Mucosa of descending colon (tissue), 3 donors: ENCODE results near the gene HMCN2. TPM values are rescaled to one million over a fixed set of nuclear protein-coding genes. Genes with fewer than 3 reads are reported as not detected.

Experiments used
- ATAC-seq: fragments of 200-7000 bp; cut with Tn5 transposase; one replicate; pipeline ENCODE4 v1.9.1; 2020; ENCODE audit warnings: mild to moderate bottlenecking, moderate library complexity
- DNase-seq, 3 donors: peaks; one replicate each; pipeline ENCODE4 v3.0.0-alpha.2; 2020
- H3K36me3 ChIP-seq: fragments of 200-600 bp; one replicate; pipeline ENCODE4 v1.8.0; 2021; ENCODE audit warnings: low read depth, mild to moderate bottlenecking
- H3K4me1 ChIP-seq: fragments of 200-600 bp; one replicate; pipeline ENCODE4 v1.8.0; 2021; ENCODE audit warnings: low read depth, mild to moderate bottlenecking
- H3K4me3 ChIP-seq: fragments of 200-600 bp; one replicate; pipeline ENCODE4 v1.8.0; 2021; ENCODE audit warnings: mild to moderate bottlenecking
- H3K9me3 ChIP-seq: fragments of 200-600 bp; one replicate; pipeline ENCODE4 v1.8.0; 2021; ENCODE audit warnings: mild to moderate bottlenecking
- CTCF ChIP-seq: fragments of 200-600 bp; IDR thresholded peaks from one replicate; pipeline ENCODE4 v1.8.0; 2022; ENCODE audit warnings: antibody characterized with exemption, mild to moderate bottlenecking
- intact Hi-C, 2 donors: fragments of 100-400 bp; cut with DNase I in 1 of 2; cut with micrococcal nuclease in 1 of 2; formaldehyde crosslinking; loops; one replicate each; pipeline versions ENCODE4 v1.11.0 to v1.11.1; 2022; cut with DNase I, micrococcal nuclease
- total RNA-seq, 3 donors: library from RNA; stranded (reverse); fragmentation: NEBNext Ultra II Directional in 2 of 3; extraction: Animal tissue kit (Norgen Biotek cat#: 25700) in 2 of 3; gene quantifications; one replicate each; pipeline versions ENCODE4 v1.2.1 to v1.2.4, GENCODE V29; 2021 to 2023
- donor health status: DM: no; HTN: no; CAD: no; lungs with moderate emphysema.
- donor health status: DM: no; HTN: no; CAD: no.
- donor health status: DM: no; HTN: yes; CAD: no.

The HMCN2 gene
- total RNA-seq, 3 donors from 2014 or later, result 28.1 to 40.5 (median 33.2) TPM

- Histone ChIP-seq H3K36me3 (no peaks in the 10 kb centered on the region), H3K4me3 (no peak overlapping the region), H3K4me1 (peaks cover 14% of the 10 kb centered on the region), H3K9me3 (no peaks in the 10 kb centered on the region)
- DNase-seq (no peak), ATAC-seq (no peak)
- TF ChIP-seq CTCF, result no peak
- intact Hi-C loops, result no loop called here
These were observed 157.7 kb downstream of the HMCN2 start for GRCh38 chr9:130423272-130423671.

GRCh38 chr9:130424595-130425454 is 159.3 kb downstream of the HMCN2 start:
- intact Hi-C loops, result no loop called here
- H3K9me3 ChIP-seq, result no peaks in the 10 kb centered on the region
- no peak for TF ChIP-seq CTCF
- H3K4me1 ChIP-seq, result peaks cover 14% of the 10 kb centered on the region
- no peak overlapping the region for H3K4me3 ChIP-seq
- H3K36me3 ChIP-seq, result no peaks in the 10 kb centered on the region
- ATAC-seq (no peak), DNase-seq (peak in 1 of 3 donors; percentile 48)

- Histone ChIP-seq H3K4me1 (peaks cover 14% of the 10 kb centered on the region), H3K4me3 (no peak overlapping the region), H3K9me3 (peaks cover 7% of the 10 kb centered on the region), H3K36me3 (no peaks in the 10 kb centered on the region)
- ATAC-seq, result peak; percentile 67
- DNase-seq, result peak; percentile 45 to 68 (median 59)
- TF ChIP-seq CTCF, result no peak
- intact Hi-C loops, result no loop called here
These were observed 160.3 kb downstream of the HMCN2 start for GRCh38 chr9:130425741-130426466.

GRCh38 chr9:130426467-130426773 is 160.9 kb downstream of the HMCN2 start:
- Histone ChIP-seq H3K36me3 (no peaks in the 10 kb centered on the region), H3K4me3 (no peak overlapping the region), H3K9me3 (peaks cover 7% of the 10 kb centered on the region), H3K4me1 (peaks cover 14% of the 10 kb centered on the region)
- ATAC-seq (peak; percentile 28), DNase-seq (peak in 1 of 3 donors; percentile 47)
- TF ChIP-seq CTCF, result no peak
- intact Hi-C loops, result no loop called here

GRCh38 chr9:130426883-130427282 is 161.3 kb downstream of the HMCN2 start:
- no peaks in the 10 kb centered on the region for H3K36me3 ChIP-seq

More at GRCh38 chr9:130426883-130427282, 161.3 kb downstream of the HMCN2 start:
- ATAC-seq, result peak; percentile 93
- DNase-seq, result peak; percentile 61 to 78 (median 75)
- Histone ChIP-seq H3K4me1 (peaks cover 14% of the 10 kb centered on the region), H3K9me3 (peaks cover 7% of the 10 kb centered on the region), H3K4me3 (no peak overlapping the region)
- no peak for TF ChIP-seq CTCF
- intact Hi-C loops, result no loop called here
